GM21367 (cell line): ENCODE results near the gene DSC1.
"Not testable (repeated sequence)": the region's sequence is repeated elsewhere in the genome, so short reads cannot be mapped to it uniquely, and the experiment has no call there.

ENCODE experiments used
- ATAC-seq: cut with Tn5 transposase; IDR thresholded peaks from one replicate; pipeline ENCODE4 v1.9.1; 2021; ENCODE audit not compliant: unreplicated experiment

DSC1 gene

GRCh38 chr18:31177369-31177768 is 14.7 kb upstream of the DSC1 start:
- not testable (repeated sequence) for ATAC-seq

GRCh38 chr18:31176531-31176930 is 13.9 kb upstream of the DSC1 start:
- ATAC-seq, result no peak

GRCh38 chr18:31171144-31171839 is 8.6 kb upstream of the DSC1 start:
- no peak for ATAC-seq

- no peak for ATAC-seq
Measured at GRCh38 chr18:31170335-31170734, 7.7 kb upstream of the DSC1 start.

GRCh38 chr18:31162419-31162793 is 250 bp downstream of the DSC1 start:
- no peak for ATAC-seq

GRCh38 chr18:31161757-31162418 is 768 bp downstream of the DSC1 start:
- ATAC-seq, result no peak

GRCh38 chr18:31156821-31157763 is 5.6 kb downstream of the DSC1 start:
- no peak for ATAC-seq

DNA sequence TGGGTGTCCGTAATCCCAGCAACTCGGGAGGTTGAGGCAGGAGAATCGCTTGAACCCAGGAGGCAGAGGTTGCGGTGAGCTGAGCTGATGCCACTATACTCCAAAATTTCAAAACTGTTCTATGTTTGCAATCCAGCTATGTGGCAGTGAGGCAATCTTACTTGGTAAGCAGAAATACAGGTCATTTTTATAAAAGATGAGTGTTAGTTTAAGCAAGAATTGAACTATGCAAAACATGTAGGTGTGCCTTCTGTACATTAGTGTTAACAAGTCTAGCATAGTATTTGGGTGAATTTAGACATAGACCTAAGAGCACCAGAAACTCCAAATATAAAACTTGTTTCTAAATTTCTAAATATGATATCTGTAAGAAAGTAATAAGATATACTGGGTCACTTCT is 7.2 kb downstream of the DSC1 start:
- ATAC-seq, result no peak

DNA sequence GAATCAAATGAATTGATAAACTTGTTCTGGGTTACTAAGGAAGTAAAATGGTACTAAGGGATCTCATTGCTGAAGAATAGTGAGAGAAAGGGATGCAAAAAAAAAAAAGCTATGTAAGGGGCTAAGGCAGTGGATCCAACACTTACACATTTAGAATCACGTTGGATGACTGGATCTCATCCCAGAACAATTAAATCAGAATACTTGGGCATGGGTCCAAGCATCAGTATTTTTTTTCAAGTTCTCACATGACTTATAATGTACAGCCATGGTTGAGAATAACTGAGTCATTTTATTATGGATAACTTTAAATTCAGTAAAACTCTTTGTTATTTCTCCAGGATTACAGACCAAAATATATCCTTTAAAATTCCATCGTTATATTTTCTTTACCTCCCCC is 8.5 kb downstream of the DSC1 start:
- no peak for ATAC-seq

DNA sequence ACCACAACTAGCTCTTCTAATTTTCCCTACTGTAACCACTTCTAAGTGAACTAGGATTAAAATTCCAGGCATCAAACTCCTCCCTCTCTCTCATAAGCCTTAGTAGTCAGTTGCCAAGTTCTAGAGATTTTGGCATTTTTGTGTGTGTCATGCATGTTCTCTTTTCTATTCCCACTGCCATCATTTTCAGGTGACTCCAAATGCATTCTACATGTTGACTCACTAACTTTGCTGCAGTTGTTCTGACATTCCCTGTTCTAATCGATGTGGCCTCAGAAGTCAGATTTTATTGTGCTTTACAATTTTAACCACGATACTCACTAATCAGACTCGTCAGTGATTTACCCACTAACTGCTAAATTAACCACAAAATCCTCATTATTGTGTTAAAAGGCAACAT is 13.3 kb downstream of the DSC1 start:
- ATAC-seq, result no peak

- ATAC-seq, result no peak
Measured at GRCh38 chr18:31148600-31148999, 14.1 kb downstream of the DSC1 start.

- no peak for ATAC-seq
Measured at GRCh38 chr18:31146809-31147208, 15.8 kb downstream of the DSC1 start.

GRCh38 chr18:31143025-31143424 is 19.6 kb downstream of the DSC1 start:
- no peak for ATAC-seq

GRCh38 chr18:31138709-31139108 is 23.9 kb downstream of the DSC1 start:
- no peak for ATAC-seq

GRCh38 chr18:31134988-31135529 is 27.6 kb downstream of the DSC1 start:
- no peak for ATAC-seq

DNA sequence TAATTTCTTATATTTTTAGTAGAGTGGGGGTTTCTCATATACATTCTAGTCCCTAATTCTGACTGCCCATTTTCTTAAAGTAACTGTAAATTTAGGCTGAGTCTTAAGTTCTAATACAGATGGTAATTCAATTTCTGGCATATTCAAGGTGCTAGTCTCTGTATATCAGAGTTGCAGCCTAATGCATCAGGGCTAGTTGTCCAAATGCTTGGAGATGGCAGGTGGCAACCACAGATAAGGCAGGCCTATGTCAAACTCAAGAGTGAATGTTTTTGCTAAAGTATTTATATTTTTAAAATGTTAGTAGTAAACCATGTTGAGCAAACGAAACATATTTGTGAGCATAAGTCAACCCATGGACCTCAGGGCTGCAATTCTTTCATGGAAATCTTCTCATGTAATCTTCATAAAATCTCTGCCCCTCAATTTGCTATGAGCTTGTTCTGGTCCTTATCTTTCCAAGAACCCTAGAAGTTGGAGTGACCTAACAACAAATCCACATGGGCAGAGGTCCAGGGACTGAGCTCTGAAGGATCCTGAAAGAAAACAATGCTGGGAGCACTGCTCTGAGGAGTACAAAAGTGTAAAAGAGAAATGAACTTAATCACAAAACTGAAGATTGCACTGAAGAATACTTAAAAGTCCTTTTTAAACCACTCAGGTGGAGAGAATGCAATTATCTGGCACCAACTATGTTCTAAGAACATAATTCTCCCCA is 33.1 kb downstream of the DSC1 start:
- ATAC-seq, result no peak

DNA sequence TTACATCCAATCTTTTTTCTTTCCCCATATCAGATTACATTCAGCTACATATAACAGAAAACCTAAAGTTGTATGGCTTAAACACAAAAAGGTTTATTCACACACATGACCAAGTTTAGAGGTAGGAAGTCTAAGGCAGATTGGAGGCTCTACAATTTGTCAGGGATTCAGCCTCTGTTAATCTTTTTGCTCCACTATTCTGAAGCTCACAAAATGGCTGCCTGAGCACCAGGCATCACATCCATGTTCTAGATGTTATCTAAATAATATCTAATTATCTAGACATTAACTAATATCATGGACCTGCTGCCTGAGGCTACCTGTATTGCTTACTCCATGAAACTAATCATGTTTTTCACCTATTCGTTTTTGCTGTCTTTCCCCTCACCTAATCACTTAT is 36.8 kb downstream of the DSC1 start:
- no peak for ATAC-seq

GRCh38 chr18:31123125-31123524 is 39.5 kb downstream of the DSC1 start:
- ATAC-seq, result not testable (repeated sequence)

DNA sequence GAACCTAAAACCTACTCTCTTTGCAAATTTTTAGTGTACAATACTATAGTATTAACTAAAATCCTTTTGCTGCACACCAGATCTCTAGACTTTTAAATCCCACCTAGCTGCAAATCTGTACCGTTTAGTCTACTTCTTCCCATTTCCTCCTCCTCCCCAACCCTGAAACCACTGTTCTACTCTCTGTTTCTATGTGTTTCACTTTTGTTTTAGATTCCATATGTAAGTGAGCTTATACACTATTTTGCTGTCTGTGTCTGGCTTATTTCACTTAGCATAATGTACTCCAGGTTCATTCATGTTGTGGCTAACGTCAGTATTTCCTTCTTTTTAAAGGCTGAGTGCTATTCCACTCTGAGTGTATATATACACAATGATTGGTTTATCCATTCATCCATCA is 42.1 kb downstream of the DSC1 start:
- no peak for ATAC-seq

DNA sequence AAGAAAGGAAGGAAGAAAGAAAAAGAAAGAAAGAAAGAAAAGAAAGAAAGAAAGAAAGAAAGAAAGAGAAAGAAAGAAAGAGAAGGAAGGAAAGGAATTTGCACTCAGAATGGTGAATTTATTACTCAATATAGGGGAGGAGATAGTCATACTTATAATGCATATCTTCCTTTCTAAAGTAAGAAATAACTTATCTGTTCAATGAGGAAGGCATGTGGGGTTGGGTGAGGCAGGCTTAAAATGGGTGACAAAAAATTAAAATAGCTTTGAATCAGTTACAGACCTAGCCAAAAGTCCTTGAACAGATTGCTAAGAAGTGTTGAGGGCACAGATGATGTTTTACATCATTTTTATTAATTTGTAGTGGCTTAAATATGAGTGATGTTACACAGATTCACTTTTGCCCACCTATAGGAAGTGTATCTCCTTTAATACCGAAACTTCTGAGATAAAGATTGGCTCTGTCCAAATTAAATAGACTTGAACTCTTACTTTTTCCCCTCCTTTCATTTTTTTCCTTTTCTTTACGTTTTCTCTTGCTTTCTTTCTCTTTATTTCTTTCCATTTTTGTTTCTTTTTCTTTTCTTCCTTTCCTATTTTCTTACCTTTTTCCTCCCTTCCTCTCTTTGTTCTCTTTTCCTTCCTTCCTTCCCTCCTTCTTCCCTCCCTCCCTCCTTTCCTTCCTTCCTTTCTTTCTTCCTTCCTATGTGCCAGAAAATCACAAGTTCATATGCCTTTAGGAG is 45.6 kb downstream of the DSC1 start:
- ATAC-seq, result no peak
